GM18907 (cell line): Measurements from ENCODE around the gene GOLGA1.
A peak's percentile ranks its signal among the peaks of the same experiment; 100 is the strongest.

Source experiments
- ATAC-seq: cut with Tn5 transposase; IDR thresholded peaks from one replicate; pipeline ENCODE4 v1.9.1; 2021; ENCODE audit warnings: mild to moderate bottlenecking, moderate library complexity; ENCODE audit not compliant: unreplicated experiment

GOLGA1 gene

GRCh38 chr9:124886866-124887492 lies 53.9 kb downstream of the GOLGA1 start:
- no peak for ATAC-seq

DNA sequence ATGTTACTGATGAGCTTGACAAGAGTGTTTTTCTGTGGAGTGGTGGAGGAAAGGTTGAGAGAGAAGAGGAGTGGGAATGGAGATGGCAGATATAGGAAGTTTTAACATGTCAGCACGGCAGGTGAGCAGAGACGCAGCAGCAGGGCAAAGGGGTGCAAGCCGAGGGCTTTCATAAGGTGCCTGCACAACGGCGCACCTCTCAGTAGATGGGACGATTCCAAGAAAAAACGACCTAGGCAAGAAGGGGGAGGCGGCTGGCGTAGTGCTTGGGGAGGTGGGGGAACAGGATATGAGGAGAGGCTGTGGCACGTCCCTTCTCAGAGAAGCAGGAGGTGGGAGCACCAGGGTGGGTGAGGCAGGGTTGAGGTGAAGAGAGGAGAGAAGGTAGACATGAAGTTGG lies 54.4 kb downstream of the GOLGA1 start:
- no peak for ATAC-seq

GRCh38 chr9:124885551-124885950 lies 55.3 kb downstream of the GOLGA1 start:
- ATAC-seq, result no peak

DNA sequence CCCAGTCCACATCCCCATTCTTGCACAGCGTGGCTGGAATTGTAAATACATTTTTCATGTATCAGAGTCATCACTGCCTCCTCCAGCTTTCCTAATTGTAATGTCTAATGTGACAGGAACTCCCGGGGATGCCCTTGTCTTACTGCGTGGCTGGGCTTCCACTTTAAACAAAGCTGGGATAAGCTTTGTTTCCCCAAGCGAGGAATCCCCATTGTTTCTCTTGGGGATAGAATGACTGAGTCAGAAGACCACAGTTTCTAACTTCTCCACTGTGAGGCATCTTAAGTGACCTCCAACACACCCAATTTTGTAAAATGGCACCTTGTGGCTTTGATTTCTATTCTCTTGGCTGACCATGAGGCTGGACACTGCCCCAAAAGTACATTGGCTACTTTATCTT lies 56.5 kb downstream of the GOLGA1 start:
- ATAC-seq, result no peak

DNA sequence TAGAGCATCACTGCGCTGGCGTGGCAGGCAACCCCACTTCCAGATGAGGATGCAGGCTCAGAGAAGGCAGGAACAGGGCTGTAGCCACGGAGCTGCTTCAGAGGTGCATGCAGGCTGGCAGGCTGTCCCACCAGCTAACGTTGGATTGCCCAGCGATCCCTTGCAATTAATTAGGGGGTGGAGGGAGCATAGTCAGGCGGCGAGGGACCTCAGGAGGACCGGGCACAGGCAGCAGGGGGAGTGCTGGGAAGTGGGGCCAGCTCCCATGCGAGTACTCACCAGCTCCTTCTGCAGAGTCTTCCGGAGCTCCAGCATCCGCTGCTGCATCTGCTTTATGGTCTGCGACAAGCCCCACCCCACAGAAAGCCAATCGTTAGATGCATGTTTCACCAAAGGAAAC lies 58.7 kb downstream of the GOLGA1 start:
- no peak for ATAC-seq

- ATAC-seq, result no peak
Measured at GRCh38 chr9:124881138-124881743, 59.6 kb downstream of the GOLGA1 start.

GRCh38 chr9:124880501-124880900 lies 60.4 kb downstream of the GOLGA1 start:
- no peak for ATAC-seq

- no peak for ATAC-seq
Measured at GRCh38 chr9:124879226-124879625, 61.7 kb downstream of the GOLGA1 start.

- no peak for ATAC-seq
Measured at GRCh38 chr9:124878518-124878917, 62.4 kb downstream of the GOLGA1 start.

GRCh38 chr9:124878021-124878420 lies 62.9 kb downstream of the GOLGA1 start:
- ATAC-seq, result no peak

DNA sequence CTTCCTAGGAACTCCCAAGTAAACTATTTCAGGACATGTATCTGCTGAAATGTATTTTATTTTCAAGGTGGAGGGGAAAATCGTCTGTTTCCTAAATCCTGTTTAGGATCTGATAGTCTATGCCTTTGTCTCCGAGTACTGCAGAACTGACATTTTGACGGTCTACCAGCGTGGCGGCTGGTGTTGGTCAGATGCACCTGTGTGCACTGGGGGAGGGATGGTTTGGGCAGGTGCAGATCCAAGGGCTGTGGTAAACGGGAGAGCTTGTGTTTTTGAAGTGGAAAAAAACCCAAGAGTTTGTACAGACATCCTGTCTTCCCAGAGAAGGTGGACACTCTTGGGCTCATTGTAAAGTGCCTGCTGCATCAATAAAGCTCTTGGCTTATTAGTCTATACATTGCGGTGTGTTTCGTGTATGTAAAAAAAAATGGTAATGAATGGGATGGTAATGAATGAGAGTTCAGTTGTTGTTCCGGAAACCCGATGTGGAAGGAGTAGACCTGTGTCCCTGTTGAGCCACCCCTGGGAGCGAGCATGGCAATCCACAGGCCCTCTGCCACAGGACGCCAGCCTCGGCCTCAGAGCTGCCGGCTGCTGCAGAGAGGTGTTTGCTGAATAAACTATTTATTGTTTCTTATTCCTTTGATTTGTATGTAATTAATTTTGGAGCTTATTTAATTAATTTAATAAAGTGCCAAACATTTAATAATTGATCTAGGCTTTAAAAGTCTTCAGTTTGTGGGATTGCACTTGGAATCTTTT lies 63.7 kb downstream of the GOLGA1 start:
- ATAC-seq, result no peak

GRCh38 chr9:124875501-124875900 lies 65.4 kb downstream of the GOLGA1 start:
- no peak for ATAC-seq

DNA sequence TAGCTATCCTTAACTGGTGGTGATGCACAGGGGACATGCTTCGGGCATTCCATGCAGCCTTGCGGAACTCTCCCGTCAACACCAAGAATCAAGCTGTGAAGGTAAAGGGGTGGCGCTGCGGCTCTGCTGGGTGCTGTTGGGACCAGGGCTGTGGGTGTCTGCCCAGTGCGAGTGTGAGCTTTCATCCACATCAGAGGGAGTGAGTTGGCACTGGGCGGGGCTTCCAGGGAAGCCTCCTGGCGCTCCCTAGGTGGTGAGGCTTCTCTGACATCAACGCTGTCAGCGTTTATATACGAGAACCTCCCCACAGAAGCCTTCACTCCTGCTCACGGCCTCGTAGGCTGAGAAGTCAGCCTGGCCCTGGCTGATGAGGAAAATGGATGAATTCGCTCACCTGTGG lies 67.2 kb downstream of the GOLGA1 start:
- ATAC-seq, result no peak

- no peak for ATAC-seq
Measured at GRCh38 chr9:124871156-124871561, 69.7 kb downstream of the GOLGA1 start.

DNA sequence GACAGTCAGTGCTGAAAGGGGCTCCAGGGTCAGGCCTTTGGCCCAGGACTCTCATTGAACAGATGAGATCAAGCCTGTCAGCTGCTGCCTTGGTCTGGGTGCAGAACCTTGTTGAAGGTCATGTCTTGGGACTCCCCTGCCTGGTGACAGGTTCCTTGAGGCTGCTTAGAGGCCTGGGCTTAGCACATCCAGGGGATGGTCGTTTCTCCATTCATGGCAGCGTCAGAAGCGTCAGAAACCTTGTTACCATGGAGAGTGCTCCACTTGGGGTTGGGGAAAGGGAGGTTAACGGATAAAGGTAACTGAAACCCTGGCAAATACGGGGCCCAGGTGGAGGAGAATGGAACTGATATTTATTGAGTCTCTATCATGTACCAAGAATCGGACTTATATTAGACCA lies 70.2 kb downstream of the GOLGA1 start:
- no peak for ATAC-seq

DNA sequence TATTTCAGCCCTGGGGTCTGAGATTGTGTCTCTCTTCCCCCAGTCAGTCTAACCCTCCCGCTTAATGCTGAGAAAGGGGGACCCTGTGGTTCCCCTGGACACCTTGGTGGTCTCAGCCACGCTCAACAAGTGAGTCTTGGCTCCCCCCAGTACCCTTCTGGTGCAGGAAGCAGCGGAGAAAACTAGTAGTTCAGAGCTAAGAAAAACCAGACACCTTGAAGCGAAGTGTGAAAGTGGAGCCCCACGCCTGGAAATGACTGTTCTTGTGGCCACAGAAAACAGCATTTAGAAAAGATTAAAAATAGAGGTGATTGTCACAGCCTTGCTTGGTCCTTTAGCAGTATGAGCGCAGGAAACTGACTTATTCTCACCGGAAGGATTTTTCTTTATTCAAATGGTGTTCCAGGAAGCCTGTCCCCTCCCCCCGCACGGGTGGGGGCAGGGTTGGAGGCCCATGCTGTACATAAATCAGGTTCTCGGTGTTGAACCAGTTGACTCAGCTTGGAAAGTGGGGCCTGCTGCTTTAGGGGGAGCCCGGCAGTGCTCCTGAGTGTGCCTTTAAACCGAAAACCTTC lies 70.8 kb downstream of the GOLGA1 start:
- ATAC-seq, result peak; percentile 47

DNA sequence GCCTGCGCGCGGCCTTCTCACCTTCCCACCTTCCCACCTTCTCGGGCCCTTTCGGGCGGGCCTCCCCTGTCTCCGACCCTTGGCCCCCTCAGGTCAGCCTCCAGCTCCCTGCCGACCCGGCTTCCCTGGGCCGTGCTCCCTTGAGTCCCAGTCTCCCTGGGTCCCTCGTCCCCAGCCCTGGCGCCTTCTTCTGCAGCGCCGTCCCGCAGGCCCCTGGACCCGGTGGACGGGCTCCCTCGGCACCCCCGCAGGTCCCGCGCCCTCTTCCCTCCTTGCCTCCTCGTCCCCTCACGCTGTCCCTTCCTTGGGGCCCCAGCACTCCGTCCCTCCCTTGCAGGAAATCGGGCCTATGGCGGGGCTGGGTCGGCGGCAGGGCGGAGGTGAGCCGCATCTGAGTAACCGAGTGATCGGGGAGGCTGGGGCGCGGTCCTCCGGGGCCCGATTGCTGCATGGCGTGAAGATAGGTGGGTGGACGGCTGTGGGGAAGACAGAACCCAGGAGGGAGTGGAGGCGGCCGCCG lies 71.4 kb downstream of the GOLGA1 start:
- ATAC-seq, result peak; percentile 10

DNA sequence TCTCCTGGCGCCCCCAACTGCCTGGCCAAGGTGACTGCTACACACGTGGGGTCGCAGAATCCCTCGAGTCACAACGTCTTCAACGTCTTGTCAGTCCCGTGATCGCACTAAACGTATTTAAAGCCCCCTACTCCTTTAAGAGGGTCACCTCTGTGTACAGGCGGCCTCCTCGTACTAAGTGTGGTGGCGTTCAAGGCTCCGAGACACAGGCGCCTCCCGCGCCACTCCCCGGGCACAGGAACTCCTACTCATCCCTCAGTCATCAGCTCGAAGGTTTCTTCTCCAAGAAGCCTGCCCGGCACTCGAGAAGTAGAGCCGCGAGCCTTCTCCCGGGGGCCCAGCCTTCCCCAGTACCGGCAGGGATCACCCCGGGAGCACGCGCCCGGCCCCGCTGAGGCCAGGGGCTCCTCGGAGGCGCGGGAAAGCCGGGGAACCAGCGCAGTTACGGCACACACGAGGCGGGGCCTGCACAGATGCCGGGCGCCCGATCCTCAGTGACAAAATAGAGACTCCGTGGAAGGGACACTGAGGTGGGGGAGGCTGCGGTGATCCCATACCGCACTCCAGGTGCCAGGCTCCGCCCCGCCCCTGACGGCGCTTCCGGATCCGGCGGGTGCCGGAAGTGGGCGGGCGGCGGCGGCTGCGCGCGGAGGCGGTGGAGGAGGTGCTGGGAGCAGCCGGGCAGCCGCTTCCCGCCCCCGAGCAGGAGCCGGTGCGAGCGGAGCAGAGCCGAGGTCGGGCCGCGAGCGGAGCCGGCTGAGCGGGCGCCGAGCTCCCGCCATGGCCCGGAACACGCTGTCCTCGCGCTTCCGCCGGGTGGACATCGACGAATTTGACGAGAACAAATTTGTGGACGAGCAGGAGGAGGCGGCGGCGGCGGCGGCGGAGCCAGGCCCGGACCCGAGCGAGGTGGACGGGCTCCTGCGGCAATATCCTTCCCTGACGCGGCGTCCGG lies 72.1 kb downstream of the GOLGA1 start:
- ATAC-seq, result peak; percentile 66

GRCh38 chr9:124863371-124863871 lies 77.5 kb downstream of the GOLGA1 start:
- no peak for ATAC-seq
